Stomach (tissue), 4 donors: ENCODE data around the gene NADK.
"Not testable (repeated sequence)": the region's sequence is repeated elsewhere in the genome, so short reads cannot be mapped to it uniquely, and the experiment has no call there.

Experiments
- CTCF ChIP-seq, 7 experiments: fragments of 450-650 bp in 4 of 7; fragments of 200-600 bp in 3 of 7; sonication (generic) in 3 of 7; IDR thresholded peaks; one replicate each; pipeline ENCODE4 v1.5.1; 2016 to 2019; ENCODE audit warnings: antibody characterized with exemption in 7 of 7, control low read depth in 2 of 7, mild to moderate bottlenecking in 1 of 7
- EP300 ChIP-seq: sonication (generic); formaldehyde crosslinking; IDR thresholded peaks from one replicate; pipeline ENCODE4 v1.6.1; 2017; ENCODE audit warnings: antibody characterized with exemption
- POLR2A ChIP-seq, 4 donors: fragments of 450-650 bp; IDR thresholded peaks; one replicate each; pipeline ENCODE4 v1.6.1; 2016; ENCODE audit warnings: antibody characterized with exemption in 4 of 4, control low read depth in 2 of 4, mild to moderate bottlenecking in 1 of 4, moderate library complexity in 1 of 4
- POLR2AphosphoS5 ChIP-seq, 3 donors: sonication (generic); formaldehyde crosslinking; IDR thresholded peaks; one replicate each; pipeline ENCODE4 v1.6.1; 2016; ENCODE audit warnings: antibody characterized with exemption in 3 of 3

DNA sequence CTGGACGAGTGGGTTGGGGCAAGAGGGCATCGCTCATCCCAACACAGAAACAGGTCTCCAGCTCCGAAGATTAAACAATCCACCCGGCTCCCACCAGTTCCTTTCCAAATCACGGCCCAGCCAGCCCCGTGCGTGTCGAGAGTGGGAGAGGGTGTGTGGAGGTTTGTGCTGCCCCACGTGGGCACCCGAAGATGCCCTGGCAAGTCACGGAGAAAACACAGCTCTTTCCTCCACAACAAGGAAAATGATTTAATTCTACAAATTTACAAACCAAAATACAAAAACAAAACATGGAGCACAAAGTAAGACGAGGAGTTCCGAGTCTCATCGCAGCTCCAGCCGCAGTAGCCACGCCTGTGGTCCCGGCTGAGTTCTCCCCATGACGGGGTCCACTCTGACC is 75.8 kb downstream of the NADK start:
- not testable (repeated sequence) for TF ChIP-seq CTCF (IDR thresholded peaks at IDR 0.05); POLR2A (IDR thresholded peaks at IDR 0.05); POLR2AphosphoS5 (IDR thresholded peaks at IDR 0.05); EP300
